Fibroblast of skin of back (primary cell): ENCODE results near the gene SERPINB10.

Source experiments
- DNase-seq: peaks from one replicate; pipeline ENCODE4 v3.0.0-alpha.2; 2013

SERPINB10 gene

GRCh38 chr18:63982361-63982760 lies 74.6 kb downstream of the SERPINB10 start:
- DNase-seq, result no peak
